WI38 (cell line): ENCODE data around the gene FAM8A1.

ENCODE experiments used
- H3K4me3 ChIP-seq: 2 replicates; pipeline ENCODE4 v1.5.1; 2011; ENCODE audit warnings: low read depth, mild to moderate bottlenecking, control low read depth, low read length
- CTCF ChIP-seq: IDR thresholded peaks from 2 replicates; pipeline ENCODE4 v1.5.1; 2012; ENCODE audit warnings: low read depth, mild to moderate bottlenecking, control low read depth, low read length

Gene FAM8A1

GRCh38 chr6:17606606-17607005 lies 6.5 kb downstream of the FAM8A1 start:
- no peak for TF ChIP-seq CTCF
- H3K4me3 ChIP-seq: no peak overlapping the region

GRCh38 chr6:17610835-17611234 lies 10.7 kb downstream of the FAM8A1 start:
- no peak overlapping the region for H3K4me3 ChIP-seq
- no peak for TF ChIP-seq CTCF

- H3K4me3 ChIP-seq: no peak overlapping the region
- no peak for TF ChIP-seq CTCF
These were observed 11.9 kb downstream of the FAM8A1 start for GRCh38 chr6:17612048-17612447.

GRCh38 chr6:17615794-17616193 lies 15.7 kb downstream of the FAM8A1 start:
- H3K4me3 ChIP-seq: no peak overlapping the region
- no peak for TF ChIP-seq CTCF

- H3K4me3 ChIP-seq: no peak overlapping the region
- no peak for TF ChIP-seq CTCF
These were observed 20.9 kb downstream of the FAM8A1 start for GRCh38 chr6:17621003-17621402.

- no peak for TF ChIP-seq CTCF
- no peak overlapping the region for H3K4me3 ChIP-seq
These were observed 22.0 kb downstream of the FAM8A1 start for GRCh38 chr6:17622144-17622543.

GRCh38 chr6:17624396-17624795 lies 24.3 kb downstream of the FAM8A1 start:
- H3K4me3 ChIP-seq: no peak overlapping the region
- no peak for TF ChIP-seq CTCF
